Endothelial cell (in vitro differentiated cells): ENCODE measurements around the gene GATA5. TPM values are rescaled to one million over a fixed set of nuclear protein-coding genes. Genes with fewer than 3 reads are reported as not detected.
A peak's percentile ranks its signal among the peaks of the same experiment; 100 is the strongest.

Experiments
- DNase-seq: peaks from one replicate; pipeline ENCODE4 v3.0.0; 2021; ENCODE audit warnings: low spot score
- H3K27ac Mint-ChIP-seq: one replicate; pipeline ENCODE4 v1.8.0; 2021; ENCODE audit warnings: mixed read lengths, inconsistent platforms; ENCODE audit not compliant: unreplicated experiment
- H3K27me3 Mint-ChIP-seq: one replicate; pipeline ENCODE4 v1.8.0; 2021; ENCODE audit warnings: mild to moderate bottlenecking, moderate library complexity, mixed read lengths, inconsistent platforms; ENCODE audit not compliant: unreplicated experiment
- H3K36me3 Mint-ChIP-seq: one replicate; pipeline ENCODE4 v1.8.0; 2021; ENCODE audit warnings: mild to moderate bottlenecking, low read depth, mixed read lengths, inconsistent platforms; ENCODE audit not compliant: unreplicated experiment
- H3K4me1 Mint-ChIP-seq: one replicate; pipeline ENCODE4 v1.8.0; 2021; ENCODE audit warnings: mild to moderate bottlenecking, mixed read lengths, inconsistent platforms; ENCODE audit not compliant: unreplicated experiment
- H3K4me3 Mint-ChIP-seq: one replicate; pipeline ENCODE4 v1.8.0; 2021; ENCODE audit warnings: mild to moderate bottlenecking, mixed read lengths, inconsistent platforms; ENCODE audit not compliant: unreplicated experiment
- H3K9me3 Mint-ChIP-seq: one replicate; pipeline ENCODE4 v1.8.0; 2021; ENCODE audit warnings: mixed read lengths, inconsistent platforms; ENCODE audit not compliant: unreplicated experiment
- total RNA-seq: library from RNA; stranded (reverse); fragmentation: NEBNext Ultra II Directional; extraction: Animal tissue kit (Norgen Biotek cat#: 25700); gene quantifications from one replicate; pipeline ENCODE4 v1.2.1, GENCODE V29; 2021; ENCODE audit not compliant: unreplicated experiment
- TF ChIP-seq, protein P1 (sequence below): fragments of 200-600 bp; sonication (generic); IDR thresholded peaks from one replicate; pipeline ENCODE4 v1.5.0; 2021; ENCODE audit warnings: antibody characterized with exemption; ENCODE audit not compliant: unreplicated experiment

Gene GATA5
- total RNA-seq, 1 donor from 2014 or later = not detected

DNA sequence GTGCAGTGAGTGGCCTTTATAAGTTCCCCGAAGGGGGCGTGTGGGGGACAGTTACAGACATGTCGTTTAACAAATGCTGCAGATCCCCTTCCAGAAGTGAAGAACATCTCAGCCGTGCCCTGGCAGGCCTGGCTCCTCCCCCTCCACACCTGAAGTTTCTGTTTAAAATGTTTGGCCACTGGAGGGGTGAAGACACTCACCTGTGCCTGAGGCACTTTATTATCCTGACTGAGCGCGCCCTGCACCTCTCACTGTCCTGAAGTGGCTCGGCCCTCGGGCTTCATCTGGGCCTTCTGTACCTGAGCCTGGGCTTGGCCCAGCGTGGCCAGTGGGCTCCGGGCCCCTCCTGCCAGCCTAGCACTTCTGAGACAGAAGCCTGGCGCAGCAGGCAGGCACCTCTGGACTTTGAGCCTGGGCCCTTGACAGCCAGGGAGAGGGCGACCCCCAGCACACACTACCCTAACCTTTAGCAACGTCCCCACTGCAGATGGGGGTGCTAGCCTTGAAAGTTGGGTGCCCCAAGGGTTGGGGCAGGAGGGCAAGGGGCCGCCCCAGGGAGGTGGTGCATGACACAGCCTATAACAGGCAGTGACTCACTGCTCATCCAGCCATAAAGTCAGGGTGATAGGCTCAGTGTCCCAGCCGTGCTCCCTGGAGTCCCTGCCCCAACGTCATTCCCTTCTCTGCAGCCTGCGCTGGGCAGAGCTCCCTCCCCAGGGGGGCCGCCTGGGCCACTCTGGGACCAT, 13.6 kb upstream of the GATA5 start:
- Mint-ChIP-seq H3K27ac (no peak overlapping the region), H3K4me3 (no peak overlapping the region), H3K27me3 (peaks cover 30% of the 10 kb centered on the region), H3K36me3 (peaks cover 3% of the 10 kb centered on the region), H3K9me3 (no peaks in the 10 kb centered on the region), H3K4me1 (no peaks in the 10 kb centered on the region)
- DNase-seq = no peak
- TF ChIP-seq, protein P1, sequence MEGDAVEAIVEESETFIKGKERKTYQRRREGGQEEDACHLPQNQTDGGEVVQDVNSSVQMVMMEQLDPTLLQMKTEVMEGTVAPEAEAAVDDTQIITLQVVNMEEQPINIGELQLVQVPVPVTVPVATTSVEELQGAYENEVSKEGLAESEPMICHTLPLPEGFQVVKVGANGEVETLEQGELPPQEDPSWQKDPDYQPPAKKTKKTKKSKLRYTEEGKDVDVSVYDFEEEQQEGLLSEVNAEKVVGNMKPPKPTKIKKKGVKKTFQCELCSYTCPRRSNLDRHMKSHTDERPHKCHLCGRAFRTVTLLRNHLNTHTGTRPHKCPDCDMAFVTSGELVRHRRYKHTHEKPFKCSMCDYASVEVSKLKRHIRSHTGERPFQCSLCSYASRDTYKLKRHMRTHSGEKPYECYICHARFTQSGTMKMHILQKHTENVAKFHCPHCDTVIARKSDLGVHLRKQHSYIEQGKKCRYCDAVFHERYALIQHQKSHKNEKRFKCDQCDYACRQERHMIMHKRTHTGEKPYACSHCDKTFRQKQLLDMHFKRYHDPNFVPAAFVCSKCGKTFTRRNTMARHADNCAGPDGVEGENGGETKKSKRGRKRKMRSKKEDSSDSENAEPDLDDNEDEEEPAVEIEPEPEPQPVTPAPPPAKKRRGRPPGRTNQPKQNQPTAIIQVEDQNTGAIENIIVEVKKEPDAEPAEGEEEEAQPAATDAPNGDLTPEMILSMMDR = no peak

DNA sequence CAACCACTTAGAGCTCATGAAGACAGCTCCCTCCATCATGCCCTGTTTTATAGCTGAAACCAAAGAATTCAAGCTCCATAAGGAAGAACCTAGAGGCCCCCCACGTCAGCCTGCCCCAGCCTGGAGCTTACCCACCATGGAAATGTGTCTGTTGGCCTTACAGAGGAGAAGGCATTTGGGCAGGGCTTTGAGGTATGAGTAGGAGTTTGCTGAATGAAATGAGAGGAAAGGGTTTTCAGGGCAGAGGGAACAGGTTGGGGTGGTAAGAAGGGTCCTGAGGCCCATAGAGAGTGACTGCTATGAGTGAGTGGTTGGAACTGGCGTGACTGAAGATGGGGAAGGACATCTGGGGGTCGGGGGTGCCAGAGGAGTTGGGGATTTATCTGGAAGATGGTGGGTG, 12.7 kb upstream of the GATA5 start:
- DNase-seq = no peak
- no peaks in the 10 kb centered on the region for H3K4me1 Mint-ChIP-seq

DNA sequence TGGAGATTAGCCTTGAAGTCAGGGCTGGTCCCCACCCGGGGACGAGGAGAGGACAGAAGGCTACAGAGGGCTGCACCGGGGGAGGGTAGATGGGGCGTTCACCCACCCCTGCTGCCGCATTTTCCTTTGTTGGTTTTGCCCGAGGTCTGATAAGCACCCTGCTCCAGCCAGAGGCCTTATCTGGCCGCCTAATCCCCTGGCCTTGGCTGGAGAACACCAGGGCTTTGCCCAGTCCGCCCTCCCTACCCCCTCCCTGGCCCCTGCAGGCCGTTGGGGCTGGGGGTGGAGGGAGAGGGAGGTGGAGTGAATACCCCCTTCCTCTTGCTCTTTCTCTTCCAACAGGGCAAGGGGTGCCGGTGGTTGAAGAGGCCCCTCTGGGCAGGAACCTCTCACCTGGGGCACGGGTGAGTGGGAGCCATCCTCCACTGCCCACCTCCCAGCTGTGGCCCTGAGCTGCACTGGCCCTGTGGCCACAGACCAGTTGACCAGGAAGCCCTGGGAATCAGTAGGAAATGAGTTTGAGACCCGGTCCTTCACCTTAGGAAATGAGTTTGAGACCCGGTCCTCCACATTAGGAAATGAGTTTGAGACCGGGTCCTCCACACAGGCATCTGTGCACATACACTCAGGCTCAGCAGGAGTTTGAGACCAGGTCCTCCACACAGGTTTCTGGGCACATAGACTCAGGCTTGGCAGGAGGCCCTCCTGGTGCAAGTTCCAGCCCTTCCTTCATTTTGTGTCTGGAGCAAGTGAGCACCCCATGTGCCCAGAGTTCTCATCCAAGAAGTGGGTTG, 12.0 kb upstream of the GATA5 start:
- TF ChIP-seq, protein P1 = no peak
- no peak for DNase-seq
- Mint-ChIP-seq H3K4me3 (no peak overlapping the region), H3K36me3 (peaks cover 3% of the 10 kb centered on the region), H3K27me3 (peaks cover 37% of the 10 kb centered on the region), H3K9me3 (no peaks in the 10 kb centered on the region), H3K27ac (no peak overlapping the region), H3K4me1 (peaks cover 3% of the 10 kb centered on the region)

More for the DNA sequence above, 12.7 kb upstream of the GATA5 start:
- H3K4me3 Mint-ChIP-seq = no peak overlapping the region
- no peaks in the 10 kb centered on the region for H3K9me3 Mint-ChIP-seq
- TF ChIP-seq, protein P1 = no peak
- H3K27me3 Mint-ChIP-seq = peaks cover 30% of the 10 kb centered on the region
- H3K36me3 Mint-ChIP-seq = peaks cover 3% of the 10 kb centered on the region
- H3K27ac Mint-ChIP-seq = peak overlapping the region; percentile 22

DNA sequence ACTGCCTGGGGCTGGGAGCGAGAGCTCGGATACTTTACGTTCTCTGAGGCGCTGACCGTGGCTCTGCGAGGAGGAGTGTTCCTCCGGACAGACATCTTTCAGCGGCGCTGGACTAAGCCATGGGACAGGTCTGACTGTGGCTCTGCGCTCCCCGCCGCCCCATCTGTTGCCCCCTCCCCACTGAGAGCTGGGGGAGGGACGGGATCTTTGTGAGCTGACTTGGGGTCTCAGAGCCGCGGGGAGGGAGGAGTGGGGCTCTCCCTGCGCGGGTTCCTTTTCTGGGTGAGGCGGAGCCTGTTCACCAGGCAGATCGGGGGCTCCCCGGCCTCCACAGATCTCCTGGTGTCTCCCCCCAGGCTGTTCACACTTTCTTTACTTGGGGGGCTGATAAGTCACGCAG, 11.3 kb upstream of the GATA5 start:
- TF ChIP-seq, protein P1 = no peak
- Mint-ChIP-seq H3K4me3 (no peak overlapping the region), H3K36me3 (peaks cover 3% of the 10 kb centered on the region), H3K27ac (no peak overlapping the region), H3K27me3 (peaks cover 34% of the 10 kb centered on the region), H3K9me3 (no peaks in the 10 kb centered on the region), H3K4me1 (peaks cover 3% of the 10 kb centered on the region)
- DNase-seq = no peak

DNA sequence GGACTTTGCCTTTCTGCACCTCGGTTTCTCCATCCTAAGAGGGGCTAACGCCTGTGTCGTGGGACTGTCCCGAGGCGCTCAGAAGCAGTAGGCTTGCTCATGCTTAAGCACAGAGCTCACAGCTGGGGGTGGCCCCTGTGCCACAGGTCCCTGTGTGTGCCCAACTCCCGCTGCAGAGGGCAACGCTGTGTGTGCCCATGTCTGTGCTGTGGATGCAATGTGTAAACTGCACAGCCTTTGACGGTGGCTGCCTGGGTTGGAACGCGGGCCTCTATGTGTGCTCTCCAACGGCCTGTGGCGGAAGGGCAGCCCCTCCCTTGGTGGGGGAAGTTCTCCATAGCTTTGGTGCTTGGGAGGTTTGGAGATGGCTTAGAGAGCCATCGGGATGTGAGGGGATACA, 10.7 kb upstream of the GATA5 start:
- no peak overlapping the region for H3K4me3 Mint-ChIP-seq
- peaks cover 3% of the 10 kb centered on the region for H3K36me3 Mint-ChIP-seq
- no peak overlapping the region for H3K27ac Mint-ChIP-seq
- peaks cover 34% of the 10 kb centered on the region for H3K27me3 Mint-ChIP-seq
- TF ChIP-seq, protein P1 = no peak
- DNase-seq = no peak
- H3K4me1 Mint-ChIP-seq = peaks cover 3% of the 10 kb centered on the region
- no peaks in the 10 kb centered on the region for H3K9me3 Mint-ChIP-seq
